Stomach (tissue), 4 donors: ENCODE data around the gene GPR37L1.

Source experiments
- CTCF ChIP-seq, 7 experiments: fragments of 450-650 bp in 4 of 7; fragments of 200-600 bp in 3 of 7; sonication (generic) in 3 of 7; IDR thresholded peaks; one replicate each; pipeline ENCODE4 v1.5.1; 2016 to 2019; ENCODE audit warnings: antibody characterized with exemption in 7 of 7, control low read depth in 2 of 7, mild to moderate bottlenecking in 1 of 7
- EP300 ChIP-seq: sonication (generic); formaldehyde crosslinking; IDR thresholded peaks from one replicate; pipeline ENCODE4 v1.6.1; 2017; ENCODE audit warnings: antibody characterized with exemption
- POLR2A ChIP-seq, 4 donors: fragments of 450-650 bp; IDR thresholded peaks; one replicate each; pipeline ENCODE4 v1.6.1; 2016; ENCODE audit warnings: antibody characterized with exemption in 4 of 4, control low read depth in 2 of 4, mild to moderate bottlenecking in 1 of 4, moderate library complexity in 1 of 4
- POLR2AphosphoS5 ChIP-seq, 3 donors: sonication (generic); formaldehyde crosslinking; IDR thresholded peaks; one replicate each; pipeline ENCODE4 v1.6.1; 2016; ENCODE audit warnings: antibody characterized with exemption in 3 of 3

DNA sequence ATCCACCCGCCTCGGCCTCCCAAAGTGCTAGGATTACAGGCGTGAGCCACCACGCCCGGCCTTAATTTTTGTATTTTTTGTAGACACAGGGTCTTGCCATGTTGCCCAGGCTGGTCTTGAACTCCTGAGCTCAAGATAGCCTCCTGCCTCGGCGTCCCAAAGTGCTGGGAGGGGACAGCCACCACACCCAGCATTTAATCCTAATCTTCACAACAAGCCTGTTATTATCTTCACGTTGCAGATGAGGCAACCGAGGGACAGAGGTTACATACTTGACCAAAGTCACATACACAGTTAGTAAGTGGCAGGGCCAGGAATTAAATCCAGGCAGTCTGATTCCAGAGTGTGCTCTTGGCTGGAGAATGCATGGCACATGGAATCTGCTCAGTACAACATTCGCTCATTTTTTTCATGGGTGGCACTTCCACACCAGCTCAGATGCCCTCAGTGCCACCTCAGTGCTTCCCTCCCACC, 4.8 kb upstream of the GPR37L1 start:
- TF ChIP-seq POLR2A (IDR thresholded peaks at IDR 0.05): no peak
- no peak for TF ChIP-seq POLR2AphosphoS5 (IDR thresholded peaks at IDR 0.05)
- TF ChIP-seq CTCF (IDR thresholded peaks at IDR 0.05): no peak
- TF ChIP-seq EP300: no peak
